Activated naive CD4-positive, alpha-beta T cell treated with anti-CD3 and anti-CD28 coated beads, Interleukin-2, amount 50 U/mL, for 72 hours (primary cell): ENCODE measurements around the gene TRMT1. TPM values are rescaled to one million over a fixed set of nuclear protein-coding genes. Genes with fewer than 3 reads are reported as not detected.

Experiments
- ATAC-seq, 2 donors: fragments of 150-1000 bp; cut with Tn5 transposase; 2 replicates each; pipeline ENCODE4 v1.10.0; 2021; ENCODE audit warnings: mild to moderate bottlenecking in 2 of 2, moderate library complexity in 2 of 2
- DNase-seq, 2 donors: peaks; one replicate each; pipeline ENCODE4 v3.0.0; 2021 to 2022; ENCODE audit warnings: low spot score in 2 of 2
- H3K27ac Mint-ChIP-seq, 2 donors: one replicate each; pipeline ENCODE4 v1.8.0; 2022; ENCODE audit warnings: mild to moderate bottlenecking in 2 of 2, mixed read lengths in 2 of 2
- H3K36me3 Mint-ChIP-seq, 2 donors: one replicate each; pipeline ENCODE4 v1.8.0; 2022; ENCODE audit warnings: mixed read lengths in 2 of 2
- H3K9me3 Mint-ChIP-seq, 2 donors: one replicate each; pipeline ENCODE4 v1.8.0; 2022; ENCODE audit warnings: mixed read lengths in 2 of 2
- total RNA-seq, 2 donors: library from RNA; stranded (reverse); gene quantifications; one replicate each; pipeline ENCODE4 v1.2.3, GENCODE V29; 2022

Gene TRMT1
- total RNA-seq, 2 donors from 2014 or later = 65.5 to 82.4 TPM

DNA sequence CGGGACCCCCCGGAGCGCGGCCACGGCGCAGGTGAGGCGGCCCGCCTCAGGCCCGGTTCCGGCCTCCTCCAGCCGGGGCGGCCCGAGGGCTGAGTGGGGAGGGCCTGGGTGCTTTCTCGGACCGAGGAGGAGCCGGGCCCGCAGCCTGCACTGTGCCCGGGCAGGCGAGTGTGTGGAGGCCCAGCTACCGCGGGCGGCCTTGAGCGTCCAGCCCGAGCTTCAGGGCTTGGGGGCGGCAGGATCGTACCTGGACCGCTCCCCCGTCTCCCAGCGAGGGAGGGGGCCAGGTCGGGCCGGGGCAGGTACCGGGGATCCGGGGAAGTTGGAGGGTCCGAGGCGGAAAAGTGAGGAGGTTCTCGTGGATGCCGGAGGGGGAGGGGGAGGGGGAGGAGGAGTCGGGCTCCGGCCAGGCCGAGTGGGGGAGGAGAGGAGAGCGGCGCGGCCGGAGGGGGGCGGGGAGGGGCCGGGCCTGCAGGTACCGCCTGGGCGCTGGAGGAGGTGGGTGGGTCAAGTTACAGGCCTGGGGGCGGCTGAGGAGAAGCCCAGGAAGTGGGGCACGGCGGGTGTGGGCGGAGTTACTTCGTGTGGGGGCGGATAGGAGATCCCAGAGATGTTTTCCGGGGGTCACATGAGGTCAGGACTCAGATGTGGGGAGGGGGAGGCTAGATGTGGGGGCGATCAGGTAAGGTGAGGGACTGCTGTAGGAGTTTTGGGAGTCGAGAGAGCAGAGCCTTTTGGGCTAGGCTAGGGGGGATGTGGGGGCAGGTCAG is 2.1 kb upstream of the TRMT1 start:
- Mint-ChIP-seq H3K27ac (peak overlapping the region; percentile 51 to 92), H3K9me3 (no peaks in the 10 kb centered on the region), H3K36me3 (peaks cover 12 to 29% of the 10 kb centered on the region in 2 donors)
- no peak for ATAC-seq
- DNase-seq = peak in 1 of 2 donors; percentile 34

DNA sequence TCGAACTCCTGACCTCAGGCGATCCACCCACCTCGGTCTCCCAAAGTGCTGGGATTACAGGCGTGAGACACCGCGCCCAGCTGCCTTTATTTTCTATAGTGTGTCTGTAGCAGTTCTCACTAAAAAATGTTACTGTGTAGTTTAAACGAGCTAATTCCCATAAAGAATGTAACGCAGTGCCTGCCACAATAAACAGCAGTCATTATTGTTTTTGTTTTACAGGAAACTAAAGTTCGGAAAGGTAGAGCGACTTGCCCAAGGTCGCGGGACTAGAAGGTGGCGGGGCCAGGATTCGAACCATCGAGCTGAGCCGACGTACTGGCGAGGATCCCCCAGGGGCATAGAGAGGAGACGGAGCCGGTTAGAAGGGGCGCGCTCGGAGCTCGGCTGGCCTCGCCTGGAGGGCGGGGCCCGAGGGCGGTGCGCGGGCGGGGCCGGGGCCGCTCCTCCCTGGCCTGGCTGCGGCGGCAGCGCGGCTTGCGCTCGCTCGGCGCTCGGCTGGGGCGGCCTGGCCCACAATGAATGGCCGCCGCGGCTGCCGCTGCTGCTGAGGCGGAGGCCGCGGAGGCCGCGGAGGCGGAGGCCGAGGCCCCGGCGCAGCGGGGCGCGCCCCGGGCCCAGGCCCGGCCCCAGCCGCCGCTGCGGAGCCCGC is 1.4 kb upstream of the TRMT1 start, which contains the start of gene NACC1:
Gene NACC1 (plus strand): TSS at position 493 of the 652 bp plus-strand sequence. CDS start 16,944 bp downstream, outside the sequence.
- peak; percentile 88 to 96 for DNase-seq
- peaks cover 12 to 29% of the 10 kb centered on the region in 2 donors for H3K36me3 Mint-ChIP-seq
- H3K9me3 Mint-ChIP-seq = no peaks in the 10 kb centered on the region
- ATAC-seq = peak; percentile 75 to 94
- peak within 1 kb of the TSS; percentile 90 to 96 for H3K27ac Mint-ChIP-seq

DNA sequence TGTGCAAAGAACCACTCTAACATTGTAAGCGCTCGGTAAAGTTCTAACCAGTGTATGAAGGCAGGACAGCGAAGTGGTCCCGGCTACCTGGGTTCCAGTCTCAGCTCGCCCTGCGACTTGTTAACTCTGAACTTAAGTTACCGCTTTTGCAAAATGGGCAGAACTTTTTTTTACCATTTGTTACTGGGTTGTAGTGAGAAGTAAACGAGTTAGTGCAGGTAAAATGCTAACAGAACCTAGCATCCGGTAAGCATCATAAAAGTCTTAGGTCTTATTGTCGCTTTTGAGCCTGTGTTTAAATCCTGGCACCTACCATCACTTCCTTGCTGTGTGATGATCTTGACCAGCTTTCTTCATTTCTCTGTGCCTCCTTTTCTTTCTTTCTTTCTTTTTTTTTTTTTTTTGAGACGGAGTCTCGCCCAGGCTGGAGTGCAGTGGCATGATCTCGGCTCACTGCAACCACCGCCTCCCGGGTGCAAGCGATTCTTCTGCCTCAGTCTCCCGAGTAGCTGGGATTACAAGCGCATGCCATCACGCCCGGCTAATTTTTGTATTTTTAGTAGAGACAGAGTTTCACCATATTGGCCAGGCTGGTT is 734 bp upstream of the TRMT1 start:
- peaks cover 12 to 29% of the 10 kb centered on the region in 2 donors for H3K36me3 Mint-ChIP-seq
- ATAC-seq (peak in 1 of 2 donors; percentile 10), DNase-seq (no peak)
- H3K27ac Mint-ChIP-seq = peak overlapping the region; percentile 90 to 96
- H3K9me3 Mint-ChIP-seq = no peaks in the 10 kb centered on the region

DNA sequence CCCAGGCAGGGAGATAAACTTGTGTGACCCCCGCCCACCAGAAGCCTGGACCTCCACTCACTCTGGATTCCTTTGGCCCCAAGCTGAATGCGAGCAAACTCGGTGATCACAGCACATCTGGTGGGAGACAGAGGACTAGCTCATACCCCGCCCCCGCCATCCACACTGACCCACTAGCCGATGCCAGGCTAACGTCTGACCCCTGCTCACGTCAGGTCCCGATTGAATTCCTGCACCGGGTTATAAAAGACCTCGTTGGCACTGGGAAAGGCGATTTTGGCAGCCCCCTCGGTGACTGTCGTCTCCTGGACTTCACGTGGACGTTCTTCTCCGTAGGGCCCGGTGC is 631 bp downstream of the TRMT1 start:
- no peak for DNase-seq
- H3K36me3 Mint-ChIP-seq = peaks cover 12 to 29% of the 10 kb centered on the region in 2 donors
- peak overlapping the region; percentile 90 to 92 for H3K27ac Mint-ChIP-seq
- no peaks in the 10 kb centered on the region for H3K9me3 Mint-ChIP-seq
- ATAC-seq = no peak

DNA sequence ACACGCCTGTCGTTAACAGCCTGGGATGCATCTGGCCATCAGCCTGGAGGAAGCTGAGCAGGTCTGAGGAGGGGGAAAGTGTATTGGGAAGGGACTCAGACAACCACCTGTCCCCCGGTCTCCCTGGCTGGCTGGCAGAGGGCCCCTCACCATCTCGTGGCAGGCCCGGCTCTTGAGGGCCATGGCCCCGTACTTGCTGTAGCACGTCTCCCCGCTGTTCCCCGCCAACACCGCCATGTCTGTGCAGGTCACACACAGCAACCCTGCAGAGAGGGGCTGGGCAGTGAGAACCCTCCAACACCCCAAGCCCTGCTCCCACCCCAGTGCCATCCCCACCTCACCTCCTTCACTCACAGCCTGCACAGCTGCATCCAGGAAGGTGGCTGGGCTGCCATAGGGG is 4.0 kb downstream of the TRMT1 start:
- peaks cover 6 to 25% of the 10 kb centered on the region in 2 donors for H3K36me3 Mint-ChIP-seq
- peak overlapping the region in 1 of 2 donors; percentile 29 for H3K27ac Mint-ChIP-seq
- ATAC-seq = no peak
- no peak for DNase-seq
- no peaks in the 10 kb centered on the region for H3K9me3 Mint-ChIP-seq

DNA sequence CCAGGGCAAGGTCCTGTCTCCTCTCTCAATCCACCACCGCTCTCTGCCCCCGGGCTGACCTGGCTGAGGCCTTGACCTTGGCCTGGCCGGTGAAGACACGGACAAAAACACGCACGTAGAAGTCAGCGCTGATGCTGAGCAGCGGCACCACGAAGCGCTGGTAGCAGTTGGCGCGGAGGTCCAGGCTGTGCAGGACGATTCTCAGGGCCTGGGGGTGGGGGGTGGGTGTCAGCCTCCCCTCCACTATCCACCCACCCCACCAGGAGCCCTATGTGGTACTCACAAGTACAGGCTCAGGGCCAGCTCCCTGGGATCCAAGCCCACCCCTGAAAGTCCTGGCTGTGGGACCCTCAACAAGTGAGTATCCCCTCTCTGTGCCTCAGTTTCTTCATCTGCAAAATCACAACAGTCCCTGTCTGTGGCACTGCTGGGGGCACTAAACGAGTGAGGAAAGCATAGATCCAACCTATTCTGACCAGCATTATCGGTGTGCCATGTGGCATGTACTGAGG is 6.4 kb downstream of the TRMT1 start:
- Mint-ChIP-seq H3K36me3 (peaks cover 0 to 3% of the 10 kb centered on the region in 2 donors), H3K27ac (peak overlapping the region in 1 of 2 donors; percentile 47), H3K9me3 (no peaks in the 10 kb centered on the region)
- DNase-seq (no peak), ATAC-seq (no peak)

DNA sequence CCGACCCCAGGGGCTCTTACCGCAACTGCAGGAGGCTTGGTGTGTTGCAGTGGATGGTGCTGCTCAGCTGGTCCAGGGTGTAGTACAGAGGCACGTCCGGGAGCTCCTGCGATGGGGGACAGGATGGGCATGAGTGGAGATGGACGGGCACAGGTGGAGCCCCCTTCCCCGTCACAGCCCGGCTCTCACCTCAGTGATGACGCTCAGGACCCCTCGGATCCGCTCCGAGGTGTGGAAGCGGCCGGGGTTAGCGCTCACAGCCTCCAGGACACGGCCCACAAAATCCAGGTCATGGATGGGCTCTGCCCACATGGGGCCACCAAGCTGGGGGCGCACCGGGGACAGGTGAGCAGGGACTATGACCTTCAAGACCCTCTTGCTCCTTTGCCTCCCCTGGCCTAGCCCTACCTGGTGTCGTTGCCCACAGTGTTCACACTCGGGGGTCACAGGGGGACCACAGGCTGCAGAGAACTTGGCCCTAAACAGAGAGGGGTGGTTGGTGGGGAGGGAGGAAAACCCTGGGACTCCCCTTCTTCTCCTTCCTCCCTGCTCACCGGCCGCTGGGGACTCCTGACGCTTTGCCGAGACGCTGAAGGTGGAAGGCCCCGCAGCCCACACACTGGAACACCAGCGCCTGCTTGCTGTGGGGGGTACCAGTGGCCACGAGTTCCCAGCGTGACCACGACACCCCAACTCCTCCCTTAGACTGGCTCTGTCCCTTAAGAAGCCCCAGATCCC is 7.0 kb downstream of the TRMT1 start:
- Mint-ChIP-seq H3K9me3 (no peaks in the 10 kb centered on the region), H3K36me3 (no peaks in the 10 kb centered on the region), H3K27ac (peak overlapping the region in 1 of 2 donors; percentile 47)
- ATAC-seq (no peak), DNase-seq (no peak)

DNA sequence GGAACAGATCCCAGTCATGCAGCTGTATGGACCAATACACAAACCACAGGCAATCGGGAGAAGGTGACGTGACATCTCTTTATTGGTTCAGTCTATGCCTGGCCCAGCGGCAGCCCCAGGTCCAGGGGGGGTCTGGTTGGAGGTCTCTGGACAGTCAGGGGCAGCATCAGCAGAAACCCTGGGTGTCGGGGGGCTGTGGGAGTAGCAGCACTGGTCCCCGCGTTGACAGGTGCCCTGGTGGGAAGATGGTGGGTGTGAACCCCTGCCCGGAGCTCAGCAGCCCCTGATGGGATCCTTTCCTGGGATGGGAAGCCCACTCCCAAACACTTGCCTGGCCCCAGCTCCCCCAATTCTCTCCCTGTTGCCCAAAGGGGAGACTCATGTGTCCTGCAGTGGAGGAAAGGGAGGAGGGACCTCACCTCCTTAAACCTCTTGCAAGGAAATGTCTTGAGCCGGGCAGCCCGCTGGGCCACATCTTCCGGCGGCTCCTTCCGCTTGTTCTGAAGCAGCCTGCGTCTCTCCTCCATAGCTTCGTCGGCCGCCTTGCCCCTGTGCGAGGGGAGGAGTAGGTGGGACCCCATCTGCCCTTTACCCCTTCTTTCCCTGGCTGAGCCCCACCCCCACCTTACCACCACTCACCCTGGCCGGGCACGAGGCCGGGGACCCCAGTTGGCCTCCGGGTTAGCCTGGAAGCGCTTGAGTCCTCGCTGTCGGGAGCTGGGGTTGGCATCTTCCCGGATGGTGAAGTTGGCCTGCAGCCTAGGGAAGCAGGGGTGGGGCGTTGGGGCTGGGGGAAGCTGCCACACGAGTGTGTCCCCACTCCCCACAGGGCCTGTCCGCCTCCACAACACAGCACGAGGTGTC is 11.5 kb downstream of the TRMT1 start:
- Mint-ChIP-seq H3K9me3 (no peaks in the 10 kb centered on the region), H3K36me3 (no peaks in the 10 kb centered on the region), H3K27ac (peak overlapping the region; percentile 76 to 85)
- ATAC-seq = peak; percentile 25 to 35
- peak in 1 of 2 donors; percentile 47 for DNase-seq

DNA sequence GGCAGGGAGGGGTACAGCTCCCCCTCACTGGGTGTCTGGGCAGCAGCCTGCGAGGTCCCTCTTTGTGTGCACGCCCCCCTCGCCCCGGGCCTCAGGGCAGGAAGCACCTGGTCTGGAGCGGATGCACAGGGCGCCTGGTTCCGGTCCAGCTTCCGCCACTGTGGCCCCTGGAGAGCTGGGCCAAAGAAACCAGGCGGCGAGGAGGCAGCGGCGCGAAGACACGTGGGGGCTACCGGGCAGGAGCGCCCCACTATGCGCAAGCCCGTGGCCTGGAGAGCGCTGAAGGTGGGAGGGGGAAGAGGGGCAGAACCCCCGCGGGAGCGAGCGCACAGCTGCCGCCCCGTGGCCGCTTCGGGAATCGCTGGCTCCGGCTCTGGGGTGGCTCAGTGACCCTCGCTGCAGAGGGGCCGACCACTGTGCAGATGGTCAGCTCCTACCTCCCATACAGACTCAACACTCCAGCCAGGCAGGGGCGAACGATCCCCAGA is 12.1 kb downstream of the TRMT1 start:
- H3K27ac Mint-ChIP-seq = peak overlapping the region; percentile 76 to 85
- H3K36me3 Mint-ChIP-seq = no peaks in the 10 kb centered on the region
- H3K9me3 Mint-ChIP-seq = no peaks in the 10 kb centered on the region
- ATAC-seq (peak; percentile 19 to 54), DNase-seq (peak; percentile 77 to 83)

DNA sequence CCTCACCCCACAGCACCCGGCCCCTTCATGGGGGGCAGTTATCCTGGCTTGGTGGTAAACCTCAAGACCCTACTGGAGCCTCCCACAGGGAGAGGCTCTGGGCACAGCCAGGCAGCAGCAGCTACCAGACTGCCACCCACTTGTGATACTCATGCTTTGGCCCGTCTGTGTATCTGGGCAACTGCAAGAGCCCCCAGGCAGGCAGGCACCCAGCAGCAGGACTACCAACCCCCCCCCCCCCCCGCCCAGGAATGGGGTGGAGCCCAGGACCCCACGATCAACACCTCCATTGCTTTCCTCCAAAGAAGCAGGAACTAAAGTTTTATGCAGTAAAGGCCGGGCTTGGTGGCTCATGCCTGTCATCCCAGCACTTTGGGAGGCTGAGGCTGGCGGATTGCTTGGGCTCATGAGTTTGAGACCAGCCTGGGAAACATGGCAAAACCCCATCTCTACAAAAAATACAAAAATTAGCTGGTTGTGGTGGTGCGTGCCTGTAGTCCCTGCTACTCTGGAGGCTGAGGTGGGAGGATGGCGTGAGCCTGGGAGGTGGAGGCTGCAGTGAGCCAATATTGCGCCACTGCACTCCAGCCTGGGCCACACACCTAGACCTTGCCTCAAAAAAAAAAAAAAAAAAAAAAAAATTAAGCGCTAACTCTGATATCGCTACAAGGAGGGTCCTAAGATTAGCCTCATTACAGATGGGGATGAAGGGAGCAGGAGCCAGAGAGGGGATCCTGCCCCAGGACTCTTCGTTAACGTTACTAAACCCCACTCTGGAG is 12.8 kb downstream of the TRMT1 start:
- no peaks in the 10 kb centered on the region for H3K9me3 Mint-ChIP-seq
- peak overlapping the region in 1 of 2 donors; percentile 76 for H3K27ac Mint-ChIP-seq
- DNase-seq (no peak), ATAC-seq (no peak)
- H3K36me3 Mint-ChIP-seq = no peaks in the 10 kb centered on the region

DNA sequence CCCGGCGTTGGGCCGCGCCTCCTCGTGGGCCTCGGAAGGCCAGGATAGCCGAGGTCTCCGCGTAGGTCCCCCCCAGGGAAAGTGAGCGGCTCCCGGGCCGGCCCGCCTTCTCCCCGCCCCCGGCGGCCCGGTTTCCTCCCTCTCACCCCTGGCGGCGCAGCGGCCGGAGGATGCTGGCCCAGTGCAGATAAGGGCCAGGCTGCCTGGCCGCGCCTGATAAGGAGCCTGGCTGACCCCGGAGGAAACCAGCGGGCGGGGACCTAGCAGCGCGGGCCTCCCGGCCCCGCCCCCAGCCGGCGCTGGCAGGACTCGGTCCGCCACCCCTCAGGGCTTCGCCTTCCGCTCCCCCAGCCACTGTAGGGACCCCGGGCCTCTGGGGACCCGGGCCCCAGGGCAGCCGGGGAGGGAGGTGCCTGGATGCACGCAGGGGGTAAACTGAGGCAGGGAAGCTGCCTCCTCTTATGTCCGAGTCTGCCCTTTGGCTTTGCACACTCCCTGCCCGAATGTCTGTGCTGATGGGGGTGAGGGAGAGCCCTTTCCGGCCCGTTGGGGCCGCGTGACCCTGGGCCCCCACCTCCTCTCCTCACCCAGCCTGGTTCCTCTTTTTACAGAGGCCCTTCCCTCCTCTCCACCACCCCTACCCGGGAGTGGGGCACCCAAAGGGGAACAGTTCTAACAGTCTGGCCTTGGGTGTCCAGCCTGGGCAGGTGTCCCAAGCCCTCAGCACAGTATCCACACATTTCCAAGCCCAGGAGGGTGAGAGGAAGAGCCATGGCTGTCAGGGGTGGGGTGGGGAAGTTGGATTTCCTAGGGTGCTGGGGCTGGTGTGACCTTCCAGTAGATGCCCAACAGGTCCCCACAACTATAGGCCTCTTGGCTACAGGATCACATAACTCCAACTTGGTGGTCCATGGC is 13.6 kb downstream of the TRMT1 start, which contains the start of gene LYL1:
Gene LYL1 (minus strand): TSS at position 193 of the 915 bp plus-strand sequence. CDS start 1,687 bp downstream, outside the sequence.
- Mint-ChIP-seq H3K36me3 (no peaks in the 10 kb centered on the region), H3K9me3 (no peaks in the 10 kb centered on the region), H3K27ac (no peak within 1 kb of the TSS)
- DNase-seq (peak in 1 of 2 donors; percentile 38), ATAC-seq (no peak)

DNA sequence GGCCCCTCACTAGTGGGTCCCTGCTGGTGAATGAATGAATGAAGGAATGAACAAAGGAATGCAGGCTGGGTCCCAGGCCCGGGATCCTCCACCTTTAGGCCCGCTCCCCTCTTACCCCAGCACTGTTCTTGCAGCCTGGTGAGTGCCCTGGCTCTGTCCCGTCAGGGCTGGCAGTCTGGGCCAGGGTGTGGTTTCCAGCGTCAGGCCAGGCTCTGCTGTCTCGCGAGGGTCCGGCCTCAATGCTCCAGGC is 14.2 kb downstream of the TRMT1 start:
- Mint-ChIP-seq H3K36me3 (no peaks in the 10 kb centered on the region), H3K9me3 (no peaks in the 10 kb centered on the region), H3K27ac (no peak overlapping the region)
- no peak for ATAC-seq
- no peak for DNase-seq

DNA sequence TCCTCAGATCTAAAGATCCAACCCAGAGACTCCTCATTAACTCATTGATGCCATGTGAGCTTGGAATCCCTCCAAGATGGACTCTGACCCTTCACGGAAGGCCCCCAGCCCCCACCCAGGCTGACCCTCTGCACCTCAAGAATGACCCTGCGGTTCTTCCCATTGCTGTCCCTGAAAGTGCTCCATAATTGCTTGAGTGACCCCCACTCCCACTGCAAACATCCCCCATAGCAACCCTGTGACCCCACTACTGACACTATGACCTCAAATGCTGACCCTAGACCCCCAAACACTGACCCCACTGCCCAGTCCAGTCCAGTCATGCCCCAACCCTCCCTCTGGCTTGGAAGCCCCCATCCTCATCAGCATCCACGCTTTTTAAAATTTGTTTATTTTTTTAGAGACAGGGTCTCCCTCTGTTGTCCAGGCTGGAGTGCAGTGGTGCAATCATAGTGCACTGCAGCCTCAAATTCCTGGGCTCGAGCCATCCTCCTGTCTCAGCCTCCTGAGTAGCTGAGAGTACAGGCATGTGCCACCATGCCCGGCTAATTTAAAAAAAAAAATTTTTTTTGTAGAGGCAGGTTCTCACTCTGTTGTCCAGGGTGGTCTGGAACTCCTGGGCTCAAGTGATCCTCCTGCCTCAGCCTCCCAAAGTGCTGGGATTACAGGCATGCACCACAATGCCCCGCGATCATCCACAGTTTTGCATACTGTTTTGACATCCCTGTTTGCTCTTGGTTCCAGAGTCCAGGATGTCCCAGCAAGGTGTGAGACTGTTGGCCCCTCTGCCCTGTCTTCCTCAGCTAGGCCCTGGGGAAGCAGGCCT is 14.7 kb downstream of the TRMT1 start:
- ATAC-seq (no peak), DNase-seq (no peak)
- Mint-ChIP-seq H3K27ac (no peak overlapping the region), H3K9me3 (no peaks in the 10 kb centered on the region), H3K36me3 (no peaks in the 10 kb centered on the region)
